HepG2 (cell line): Measurements from ENCODE around the gene SETD1B.

ENCODE experiments used
- NR2C2 ChIP-seq: sonication (generic); formaldehyde crosslinking; IDR thresholded peaks from 2 replicates; pipeline ENCODE4 v1.4.0; 2020; ENCODE audit warnings: missing genetic modification reagents, mild to moderate bottlenecking, moderate library complexity, borderline replicate concordance
- TAF1 ChIP-seq: sonication (generic); formaldehyde crosslinking; IDR thresholded peaks from 2 replicates; pipeline ENCODE4 v1.4.0; 2020; ENCODE audit warnings: missing genetic modification reagents
- ZNF709 ChIP-seq: sonication (generic); formaldehyde crosslinking; IDR thresholded peaks from 2 replicates; pipeline ENCODE4 v1.5.0; 2020; ENCODE audit warnings: mild to moderate bottlenecking, missing genetic modification reagents
- ZNF766 ChIP-seq: sonication (generic); formaldehyde crosslinking; IDR thresholded peaks from 2 replicates; pipeline ENCODE4 v1.5.0; 2020; ENCODE audit warnings: missing genetic modification reagents, borderline replicate concordance
- ZSCAN29 ChIP-seq: sonication (generic); formaldehyde crosslinking; conservative IDR thresholded peaks from 2 replicates; pipeline ENCODE4 v1.4.0; 2020; ENCODE audit warnings: mild to moderate bottlenecking, missing genetic modification reagents
- TF ChIP-seq, protein P1 (sequence below): sonication (generic); formaldehyde crosslinking; IDR thresholded peaks from 2 replicates; pipeline ENCODE4 v1.5.0; 2020; ENCODE audit warnings: mild to moderate bottlenecking, low read depth, missing genetic modification reagents, borderline replicate concordance
- TF ChIP-seq, protein P2 (sequence below): sonication (generic); formaldehyde crosslinking; IDR thresholded peaks from 2 replicates; pipeline ENCODE4 v1.5.0; 2020; ENCODE audit warnings: mild to moderate bottlenecking, missing genetic modification reagents, moderate library complexity
- TF ChIP-seq, protein P3 (sequence below), 2 experiments: IDR thresholded peaks; 2 replicates each; pipeline ENCODE4 v1.6.1; 2011 to 2012; ENCODE audit warnings: low read length in 2 of 2, borderline replicate concordance in 1 of 2, low read depth in 1 of 2, mild to moderate bottlenecking in 1 of 2, moderate library complexity in 1 of 2
- TF ChIP-seq, protein P4 (sequence below): sonication (generic); formaldehyde crosslinking; IDR thresholded peaks from 2 replicates; pipeline ENCODE4 v1.5.1; 2020; ENCODE audit warnings: mild to moderate bottlenecking, missing genetic modification reagents
- TF ChIP-seq, protein P5 (sequence below): sonication (generic); formaldehyde crosslinking; IDR thresholded peaks from 2 replicates; pipeline ENCODE4 v1.5.1; 2020; ENCODE audit warnings: mild to moderate bottlenecking, missing genetic modification reagents, moderate library complexity
- TF ChIP-seq, protein P6 (sequence below): sonication (generic); formaldehyde crosslinking; IDR thresholded peaks from 2 replicates; pipeline ENCODE4 v1.8.1; 2023; ENCODE audit warnings: mild to moderate bottlenecking, missing genetic modification reagents

DNA sequence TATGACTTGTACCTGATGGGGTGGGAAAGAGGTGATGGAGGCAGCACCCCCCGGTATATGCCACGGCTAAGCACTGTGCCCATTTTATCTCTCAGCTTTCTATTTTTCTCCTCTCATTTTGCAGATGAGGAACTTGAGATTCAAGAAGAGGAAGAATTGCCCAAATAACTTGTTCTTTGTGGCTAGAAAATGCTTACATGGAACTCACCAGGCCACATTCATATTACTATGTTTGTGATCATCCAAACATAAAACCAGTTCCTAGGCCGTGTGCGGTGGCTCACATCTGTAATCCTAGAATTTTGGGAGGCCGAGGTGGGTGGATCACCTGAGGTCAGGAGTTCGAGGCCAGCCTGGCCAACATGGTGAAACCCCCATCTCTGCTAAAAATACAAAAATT lies 70.3 kb downstream of the SETD1B start:
- TF ChIP-seq, protein P1, sequence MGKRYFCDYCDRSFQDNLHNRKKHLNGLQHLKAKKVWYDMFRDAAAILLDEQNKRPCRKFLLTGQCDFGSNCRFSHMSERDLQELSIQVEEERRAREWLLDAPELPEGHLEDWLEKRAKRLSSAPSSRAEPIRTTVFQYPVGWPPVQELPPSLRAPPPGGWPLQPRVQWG, result no peak
- TF ChIP-seq NR2C2 (no peak), ZNF709 (CRISPR knock-in tag) (no peak), ZSCAN29 (CRISPR knock-in tag) (no peak), TAF1 (CRISPR knock-in tag) (no peak), ZNF766 (CRISPR knock-in tag) (no peak)
- TF ChIP-seq, protein P2, sequence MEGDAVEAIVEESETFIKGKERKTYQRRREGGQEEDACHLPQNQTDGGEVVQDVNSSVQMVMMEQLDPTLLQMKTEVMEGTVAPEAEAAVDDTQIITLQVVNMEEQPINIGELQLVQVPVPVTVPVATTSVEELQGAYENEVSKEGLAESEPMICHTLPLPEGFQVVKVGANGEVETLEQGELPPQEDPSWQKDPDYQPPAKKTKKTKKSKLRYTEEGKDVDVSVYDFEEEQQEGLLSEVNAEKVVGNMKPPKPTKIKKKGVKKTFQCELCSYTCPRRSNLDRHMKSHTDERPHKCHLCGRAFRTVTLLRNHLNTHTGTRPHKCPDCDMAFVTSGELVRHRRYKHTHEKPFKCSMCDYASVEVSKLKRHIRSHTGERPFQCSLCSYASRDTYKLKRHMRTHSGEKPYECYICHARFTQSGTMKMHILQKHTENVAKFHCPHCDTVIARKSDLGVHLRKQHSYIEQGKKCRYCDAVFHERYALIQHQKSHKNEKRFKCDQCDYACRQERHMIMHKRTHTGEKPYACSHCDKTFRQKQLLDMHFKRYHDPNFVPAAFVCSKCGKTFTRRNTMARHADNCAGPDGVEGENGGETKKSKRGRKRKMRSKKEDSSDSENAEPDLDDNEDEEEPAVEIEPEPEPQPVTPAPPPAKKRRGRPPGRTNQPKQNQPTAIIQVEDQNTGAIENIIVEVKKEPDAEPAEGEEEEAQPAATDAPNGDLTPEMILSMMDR (CRISPR knock-in tag), result no peak
- TF ChIP-seq, protein P3, sequence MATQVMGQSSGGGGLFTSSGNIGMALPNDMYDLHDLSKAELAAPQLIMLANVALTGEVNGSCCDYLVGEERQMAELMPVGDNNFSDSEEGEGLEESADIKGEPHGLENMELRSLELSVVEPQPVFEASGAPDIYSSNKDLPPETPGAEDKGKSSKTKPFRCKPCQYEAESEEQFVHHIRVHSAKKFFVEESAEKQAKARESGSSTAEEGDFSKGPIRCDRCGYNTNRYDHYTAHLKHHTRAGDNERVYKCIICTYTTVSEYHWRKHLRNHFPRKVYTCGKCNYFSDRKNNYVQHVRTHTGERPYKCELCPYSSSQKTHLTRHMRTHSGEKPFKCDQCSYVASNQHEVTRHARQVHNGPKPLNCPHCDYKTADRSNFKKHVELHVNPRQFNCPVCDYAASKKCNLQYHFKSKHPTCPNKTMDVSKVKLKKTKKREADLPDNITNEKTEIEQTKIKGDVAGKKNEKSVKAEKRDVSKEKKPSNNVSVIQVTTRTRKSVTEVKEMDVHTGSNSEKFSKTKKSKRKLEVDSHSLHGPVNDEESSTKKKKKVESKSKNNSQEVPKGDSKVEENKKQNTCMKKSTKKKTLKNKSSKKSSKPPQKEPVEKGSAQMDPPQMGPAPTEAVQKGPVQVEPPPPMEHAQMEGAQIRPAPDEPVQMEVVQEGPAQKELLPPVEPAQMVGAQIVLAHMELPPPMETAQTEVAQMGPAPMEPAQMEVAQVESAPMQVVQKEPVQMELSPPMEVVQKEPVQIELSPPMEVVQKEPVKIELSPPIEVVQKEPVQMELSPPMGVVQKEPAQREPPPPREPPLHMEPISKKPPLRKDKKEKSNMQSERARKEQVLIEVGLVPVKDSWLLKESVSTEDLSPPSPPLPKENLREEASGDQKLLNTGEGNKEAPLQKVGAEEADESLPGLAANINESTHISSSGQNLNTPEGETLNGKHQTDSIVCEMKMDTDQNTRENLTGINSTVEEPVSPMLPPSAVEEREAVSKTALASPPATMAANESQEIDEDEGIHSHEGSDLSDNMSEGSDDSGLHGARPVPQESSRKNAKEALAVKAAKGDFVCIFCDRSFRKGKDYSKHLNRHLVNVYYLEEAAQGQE (IDR thresholded peaks at IDR 0.05; ENCODE audit: borderline replicate concordance in 1 of 2, low read depth in 1 of 2, low read length in 2 of 2), result no peak
- TF ChIP-seq, protein P4, sequence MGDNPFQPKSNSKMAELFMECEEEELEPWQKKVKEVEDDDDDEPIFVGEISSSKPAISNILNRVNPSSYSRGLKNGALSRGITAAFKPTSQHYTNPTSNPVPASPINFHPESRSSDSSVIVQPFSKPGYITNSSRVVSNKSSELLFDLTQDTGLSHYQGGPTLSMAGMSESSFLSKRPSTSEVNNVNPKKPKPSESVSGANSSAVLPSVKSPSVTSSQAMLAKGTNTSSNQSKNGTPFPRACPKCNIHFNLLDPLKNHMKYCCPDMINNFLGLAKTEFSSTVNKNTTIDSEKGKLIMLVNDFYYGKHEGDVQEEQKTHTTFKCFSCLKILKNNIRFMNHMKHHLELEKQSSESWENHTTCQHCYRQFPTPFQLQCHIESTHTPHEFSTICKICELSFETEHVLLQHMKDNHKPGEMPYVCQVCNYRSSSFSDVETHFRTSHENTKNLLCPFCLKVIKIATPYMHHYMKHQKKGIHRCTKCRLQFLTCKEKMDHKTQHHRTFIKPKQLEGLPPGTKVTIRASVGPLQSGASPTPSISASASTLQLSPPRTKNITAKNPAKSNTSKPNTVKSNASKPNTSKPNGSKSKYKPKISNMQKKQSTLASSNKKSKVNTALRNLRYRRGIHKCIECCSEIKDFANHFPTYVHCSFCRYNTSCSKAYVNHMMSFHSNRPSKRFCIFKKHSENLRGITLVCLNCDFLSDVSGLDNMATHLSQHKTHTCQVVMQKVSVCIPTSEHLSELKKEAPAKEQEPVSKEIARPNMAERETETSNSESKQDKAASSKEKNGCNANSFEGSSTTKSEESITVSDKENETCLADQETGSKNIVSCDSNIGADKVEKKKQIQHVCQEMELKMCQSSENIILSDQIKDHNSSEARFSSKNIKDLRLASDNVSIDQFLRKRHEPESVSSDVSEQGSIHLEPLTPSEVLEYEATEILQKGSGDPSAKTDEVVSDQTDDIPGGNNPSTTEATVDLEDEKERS, result no peak
- TF ChIP-seq, protein P5, sequence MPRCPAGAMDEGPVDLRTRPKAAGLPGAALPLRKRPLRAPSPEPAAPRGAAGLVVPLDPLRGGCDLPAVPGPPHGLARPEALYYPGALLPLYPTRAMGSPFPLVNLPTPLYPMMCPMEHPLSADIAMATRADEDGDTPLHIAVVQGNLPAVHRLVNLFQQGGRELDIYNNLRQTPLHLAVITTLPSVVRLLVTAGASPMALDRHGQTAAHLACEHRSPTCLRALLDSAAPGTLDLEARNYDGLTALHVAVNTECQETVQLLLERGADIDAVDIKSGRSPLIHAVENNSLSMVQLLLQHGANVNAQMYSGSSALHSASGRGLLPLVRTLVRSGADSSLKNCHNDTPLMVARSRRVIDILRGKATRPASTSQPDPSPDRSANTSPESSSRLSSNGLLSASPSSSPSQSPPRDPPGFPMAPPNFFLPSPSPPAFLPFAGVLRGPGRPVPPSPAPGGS (CRISPR knock-in tag), result no peak
- TF ChIP-seq, protein P6, sequence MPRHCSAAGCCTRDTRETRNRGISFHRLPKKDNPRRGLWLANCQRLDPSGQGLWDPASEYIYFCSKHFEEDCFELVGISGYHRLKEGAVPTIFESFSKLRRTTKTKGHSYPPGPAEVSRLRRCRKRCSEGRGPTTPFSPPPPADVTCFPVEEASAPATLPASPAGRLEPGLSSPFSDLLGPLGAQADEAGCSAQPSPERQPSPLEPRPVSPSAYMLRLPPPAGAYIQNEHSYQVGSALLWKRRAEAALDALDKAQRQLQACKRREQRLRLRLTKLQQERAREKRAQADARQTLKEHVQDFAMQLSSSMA (CRISPR knock-in tag), result no peak
